Central memory CD8-positive, alpha-beta T cell (primary cell): Measurements from ENCODE around the gene COL6A5.
"Not testable (repeated sequence)": the region's sequence is repeated elsewhere in the genome, so short reads cannot be mapped to it uniquely, and the experiment has no call there.

ENCODE experiments used
- ATAC-seq: fragments of 150-1000 bp; cut with Tn5 transposase; replicated peaks from 2 replicates; pipeline ENCODE4 v1.10.0; 2022; ENCODE audit warnings: mild to moderate bottlenecking, moderate FRiP score, moderate number of reproducible peaks; ENCODE audit not compliant: poor library complexity, severe bottlenecking; ENCODE audit errors: extremely low read depth
- DNase-seq, 2 donors: peaks; one replicate each; pipeline ENCODE4 v3.0.0; 2021; ENCODE audit warnings: low spot score in 2 of 2
- H3K27ac Mint-ChIP-seq: one replicate; pipeline ENCODE4 v1.8.0; 2022; ENCODE audit warnings: low read depth, mild to moderate bottlenecking, moderate library complexity, mixed read lengths
- H3K27me3 Mint-ChIP-seq: one replicate; pipeline ENCODE4 v1.8.0; 2022; ENCODE audit warnings: mixed read lengths
- H3K36me3 Mint-ChIP-seq: one replicate; pipeline ENCODE4 v1.8.0; 2022; ENCODE audit warnings: mild to moderate bottlenecking, moderate library complexity, mixed read lengths; ENCODE audit not compliant: insufficient read depth
- H3K4me1 Mint-ChIP-seq: one replicate; pipeline ENCODE4 v1.8.0; 2022; ENCODE audit warnings: mixed read lengths
- H3K4me3 Mint-ChIP-seq: one replicate; pipeline ENCODE4 v1.8.0; 2022; ENCODE audit warnings: mild to moderate bottlenecking, moderate library complexity, mixed read lengths
- H3K9me3 Mint-ChIP-seq: one replicate; pipeline ENCODE4 v1.8.0; 2022; ENCODE audit warnings: mixed read lengths

COL6A5 gene

GRCh38 chr3:130392266-130392665 lies 46.8 kb downstream of the COL6A5 start:
- Mint-ChIP-seq H3K4me3 (no peak overlapping the region), H3K36me3 (no peaks in the 10 kb centered on the region), H3K27ac (no peak overlapping the region), H3K27me3 (peaks cover 10% of the 10 kb centered on the region), H3K9me3 (no peaks in the 10 kb centered on the region), H3K4me1 (no peaks in the 10 kb centered on the region)
- DNase-seq (no peak), ATAC-seq (no peak)

- peaks cover 22% of the 10 kb centered on the region for H3K27me3 Mint-ChIP-seq
- H3K4me3 Mint-ChIP-seq, result no peak overlapping the region
- H3K9me3 Mint-ChIP-seq, result no peaks in the 10 kb centered on the region
- H3K27ac Mint-ChIP-seq, result no peak overlapping the region
- H3K4me1 Mint-ChIP-seq, result no peaks in the 10 kb centered on the region
- no peaks in the 10 kb centered on the region for H3K36me3 Mint-ChIP-seq
- no peak for DNase-seq
- ATAC-seq, result no peak
Measured at GRCh38 chr3:130393594-130393993, 48.1 kb downstream of the COL6A5 start.

GRCh38 chr3:130395331-130395730 lies 49.9 kb downstream of the COL6A5 start:
- ATAC-seq (no peak), DNase-seq (no peak)
- Mint-ChIP-seq H3K4me1 (no peaks in the 10 kb centered on the region), H3K27ac (no peak overlapping the region), H3K27me3 (peaks cover 35% of the 10 kb centered on the region), H3K4me3 (no peak overlapping the region), H3K9me3 (no peaks in the 10 kb centered on the region), H3K36me3 (no peaks in the 10 kb centered on the region)

GRCh38 chr3:130395916-130396315 lies 50.4 kb downstream of the COL6A5 start:
- Mint-ChIP-seq H3K27ac (no peak overlapping the region), H3K36me3 (no peaks in the 10 kb centered on the region), H3K27me3 (peaks cover 36% of the 10 kb centered on the region), H3K4me3 (no peak overlapping the region), H3K9me3 (no peaks in the 10 kb centered on the region), H3K4me1 (no peaks in the 10 kb centered on the region)
- no peak for DNase-seq
- no peak for ATAC-seq

- ATAC-seq, result no peak
- Mint-ChIP-seq H3K27ac (no peak overlapping the region), H3K36me3 (no peaks in the 10 kb centered on the region), H3K27me3 (peaks cover 54% of the 10 kb centered on the region), H3K4me3 (no peak overlapping the region), H3K4me1 (no peaks in the 10 kb centered on the region), H3K9me3 (peaks cover 12% of the 10 kb centered on the region)
- no peak for DNase-seq
Measured at GRCh38 chr3:130404401-130404800, 58.9 kb downstream of the COL6A5 start.

- H3K27me3 Mint-ChIP-seq, result peaks cover 54% of the 10 kb centered on the region
- H3K9me3 Mint-ChIP-seq, result peaks cover 12% of the 10 kb centered on the region
- ATAC-seq (no peak), DNase-seq (no peak)
- H3K27ac Mint-ChIP-seq, result no peak overlapping the region
- no peaks in the 10 kb centered on the region for H3K36me3 Mint-ChIP-seq
- H3K4me3 Mint-ChIP-seq, result no peak overlapping the region
- H3K4me1 Mint-ChIP-seq, result no peaks in the 10 kb centered on the region
Measured at GRCh38 chr3:130405956-130406355, 60.5 kb downstream of the COL6A5 start.

- not testable (repeated sequence) for H3K4me3 Mint-ChIP-seq, H3K27ac Mint-ChIP-seq, DNase-seq, H3K4me1 Mint-ChIP-seq, ATAC-seq, H3K36me3 Mint-ChIP-seq
- Mint-ChIP-seq H3K27me3 (peaks cover 72% of the 10 kb centered on the region), H3K9me3 (peaks cover 12% of the 10 kb centered on the region)
Measured at GRCh38 chr3:130408253-130408652, 62.8 kb downstream of the COL6A5 start.

- ATAC-seq (no peak), DNase-seq (no peak)
- peaks cover 12% of the 10 kb centered on the region for H3K9me3 Mint-ChIP-seq
- H3K4me3 Mint-ChIP-seq, result no peak overlapping the region
- H3K4me1 Mint-ChIP-seq, result no peaks in the 10 kb centered on the region
- no peaks in the 10 kb centered on the region for H3K36me3 Mint-ChIP-seq
- H3K27ac Mint-ChIP-seq, result no peak overlapping the region
- peaks cover 73% of the 10 kb centered on the region for H3K27me3 Mint-ChIP-seq
Measured at GRCh38 chr3:130411320-130411719, 65.8 kb downstream of the COL6A5 start.

GRCh38 chr3:130412991-130413560 lies 67.6 kb downstream of the COL6A5 start:
- Mint-ChIP-seq H3K4me3 (no peak overlapping the region), H3K27me3 (peaks cover 68% of the 10 kb centered on the region), H3K27ac (no peak overlapping the region), H3K9me3 (peaks cover 6% of the 10 kb centered on the region), H3K36me3 (no peaks in the 10 kb centered on the region), H3K4me1 (no peaks in the 10 kb centered on the region)
- ATAC-seq (no peak), DNase-seq (no peak)

- peaks cover 69% of the 10 kb centered on the region for H3K27me3 Mint-ChIP-seq
- H3K27ac Mint-ChIP-seq, result no peak overlapping the region
- ATAC-seq (no peak), DNase-seq (no peak)
- no peaks in the 10 kb centered on the region for H3K4me1 Mint-ChIP-seq
- no peak overlapping the region for H3K4me3 Mint-ChIP-seq
- no peaks in the 10 kb centered on the region for H3K36me3 Mint-ChIP-seq
- H3K9me3 Mint-ChIP-seq, result no peaks in the 10 kb centered on the region
Measured at GRCh38 chr3:130414457-130414856, 69.0 kb downstream of the COL6A5 start.

- Mint-ChIP-seq H3K27me3 (peaks cover 46% of the 10 kb centered on the region), H3K9me3 (no peaks in the 10 kb centered on the region), H3K36me3 (no peaks in the 10 kb centered on the region), H3K4me1 (no peaks in the 10 kb centered on the region), H3K27ac (no peak overlapping the region), H3K4me3 (no peak overlapping the region)
- DNase-seq, result no peak
- no peak for ATAC-seq
Measured at GRCh38 chr3:130420466-130420865, 75.0 kb downstream of the COL6A5 start.

- H3K27me3 Mint-ChIP-seq, result peaks cover 27% of the 10 kb centered on the region
- no peaks in the 10 kb centered on the region for H3K9me3 Mint-ChIP-seq
- H3K4me1 Mint-ChIP-seq, result no peaks in the 10 kb centered on the region
- H3K36me3 Mint-ChIP-seq, result no peaks in the 10 kb centered on the region
- DNase-seq (no peak), ATAC-seq (no peak)
- H3K4me3 Mint-ChIP-seq, result no peak overlapping the region
- no peak overlapping the region for H3K27ac Mint-ChIP-seq
Measured at GRCh38 chr3:130423064-130423463, 77.6 kb downstream of the COL6A5 start.

GRCh38 chr3:130424837-130425236 lies 79.4 kb downstream of the COL6A5 start:
- DNase-seq (no peak), ATAC-seq (no peak)
- H3K4me3 Mint-ChIP-seq, result no peak overlapping the region
- H3K27ac Mint-ChIP-seq, result no peak overlapping the region
- H3K36me3 Mint-ChIP-seq, result no peaks in the 10 kb centered on the region
- H3K4me1 Mint-ChIP-seq, result no peaks in the 10 kb centered on the region
- H3K9me3 Mint-ChIP-seq, result no peaks in the 10 kb centered on the region
- peaks cover 9% of the 10 kb centered on the region for H3K27me3 Mint-ChIP-seq

- no peaks in the 10 kb centered on the region for H3K36me3 Mint-ChIP-seq
- DNase-seq (no peak), ATAC-seq (no peak)
- H3K4me3 Mint-ChIP-seq, result no peak overlapping the region
- H3K27me3 Mint-ChIP-seq, result peaks cover 3% of the 10 kb centered on the region
- no peak overlapping the region for H3K27ac Mint-ChIP-seq
- no peaks in the 10 kb centered on the region for H3K4me1 Mint-ChIP-seq
- no peaks in the 10 kb centered on the region for H3K9me3 Mint-ChIP-seq
Measured at GRCh38 chr3:130425484-130425883, 80.0 kb downstream of the COL6A5 start.
